ENCODE data around the gene TRIM15.
A peak's percentile ranks its signal among the peaks of the same experiment; 100 is the strongest.
"Not testable (repeated sequence)": the region's sequence is repeated elsewhere in the genome, so short reads cannot be mapped to it uniquely, and the experiment has no call there.

Gene TRIM15

GRCh38 chr6:30131947-30132497, 31.3 kb upstream of the TRIM15 start:
- no peak for TF ChIP-seq JUND (IDR thresholded peaks at IDR 0.05; ENCODE audit: low read depth)
- in situ Hi-C loops (cut with HindIII; ENCODE audit: low pct_unique_long_range_greater_than_20kb, low sequenced_read_pairs) = no loop called here
- no peak for DNase-seq (ENCODE audit: low read depth in 1 of 2, low spot score in 1 of 2)

- DNase-seq (ENCODE audit: low read depth in 1 of 2, low spot score in 1 of 2) = no peak
- TF ChIP-seq JUND (IDR thresholded peaks at IDR 0.05; ENCODE audit: low read depth) = no peak
- in situ Hi-C loops (cut with HindIII; ENCODE audit: low pct_unique_long_range_greater_than_20kb, low sequenced_read_pairs) = no loop called here
Measured at GRCh38 chr6:30135147-30135546, 28.2 kb upstream of the TRIM15 start.

- in situ Hi-C loops (cut with HindIII; ENCODE audit: low pct_unique_long_range_greater_than_20kb, low sequenced_read_pairs) = no loop called here
- TF ChIP-seq JUND (IDR thresholded peaks at IDR 0.05; ENCODE audit: low read depth) = no peak
- no peak for DNase-seq (ENCODE audit: low read depth in 1 of 2, low spot score in 1 of 2)
Measured at GRCh38 chr6:30135757-30136156, 27.6 kb upstream of the TRIM15 start, which contains the start of gene TRIM40. TSS of gene TRIM40 (plus strand) at chr6:30136140. CDS start at chr6:30137037, 897 bp downstream.

- no peak for DNase-seq (ENCODE audit: low read depth in 1 of 2, low spot score in 1 of 2)
- in situ Hi-C loops (cut with HindIII; ENCODE audit: low pct_unique_long_range_greater_than_20kb, low sequenced_read_pairs) = no loop called here
- TF ChIP-seq JUND (IDR thresholded peaks at IDR 0.05; ENCODE audit: low read depth) = no peak
Measured at GRCh38 chr6:30136570-30137286, 26.6 kb upstream of the TRIM15 start.

- in situ Hi-C loops (cut with HindIII; ENCODE audit: low pct_unique_long_range_greater_than_20kb, low sequenced_read_pairs); DNase-seq (ENCODE audit: low read depth in 1 of 2, low spot score in 1 of 2): not testable (repeated sequence)
Measured at GRCh38 chr6:30140240-30140639, 23.1 kb upstream of the TRIM15 start.

GRCh38 chr6:30142665-30143064, 20.7 kb upstream of the TRIM15 start:
- TF ChIP-seq JUND (IDR thresholded peaks at IDR 0.05; ENCODE audit: low read depth) = no peak
- in situ Hi-C loops (cut with HindIII; ENCODE audit: low pct_unique_long_range_greater_than_20kb, low sequenced_read_pairs) = no loop called here
- no peak for DNase-seq (ENCODE audit: low read depth in 1 of 2, low spot score in 1 of 2)

GRCh38 chr6:30143780-30144179, 19.6 kb upstream of the TRIM15 start:
- no peak for DNase-seq (ENCODE audit: low read depth in 1 of 2, low spot score in 1 of 2)
- in situ Hi-C loops (cut with HindIII; ENCODE audit: low pct_unique_long_range_greater_than_20kb, low sequenced_read_pairs) = no loop called here
- no peak for TF ChIP-seq JUND (IDR thresholded peaks at IDR 0.05; ENCODE audit: low read depth)

GRCh38 chr6:30144811-30145210, 18.5 kb upstream of the TRIM15 start:
- in situ Hi-C loops (cut with HindIII; ENCODE audit: low pct_unique_long_range_greater_than_20kb, low sequenced_read_pairs) = no loop called here
- DNase-seq (ENCODE audit: low read depth in 1 of 2, low spot score in 1 of 2) = no peak
- TF ChIP-seq JUND (IDR thresholded peaks at IDR 0.05; ENCODE audit: low read depth) = no peak

GRCh38 chr6:30145818-30146217, 17.5 kb upstream of the TRIM15 start:
- in situ Hi-C loops (cut with HindIII; ENCODE audit: low pct_unique_long_range_greater_than_20kb, low sequenced_read_pairs) = no loop called here
- DNase-seq (ENCODE audit: low read depth in 1 of 2, low spot score in 1 of 2) = no peak
- TF ChIP-seq JUND (IDR thresholded peaks at IDR 0.05; ENCODE audit: low read depth) = no peak

GRCh38 chr6:30147096-30147495, 16.2 kb upstream of the TRIM15 start:
- no peak for TF ChIP-seq JUND (IDR thresholded peaks at IDR 0.05; ENCODE audit: low read depth)
- no peak for DNase-seq (ENCODE audit: low read depth in 1 of 2, low spot score in 1 of 2)
- in situ Hi-C loops (cut with HindIII; ENCODE audit: low pct_unique_long_range_greater_than_20kb, low sequenced_read_pairs) = no loop called here

GRCh38 chr6:30149234-30149633, 14.1 kb upstream of the TRIM15 start:
- DNase-seq (ENCODE audit: low read depth in 1 of 2, low spot score in 1 of 2) = no peak
- in situ Hi-C loops (cut with HindIII; ENCODE audit: low pct_unique_long_range_greater_than_20kb, low sequenced_read_pairs) = no loop called here
- no peak for TF ChIP-seq JUND (IDR thresholded peaks at IDR 0.05; ENCODE audit: low read depth)

GRCh38 chr6:30149858-30150550, 13.3 kb upstream of the TRIM15 start:
- no peak for TF ChIP-seq JUND (IDR thresholded peaks at IDR 0.05; ENCODE audit: low read depth)
- in situ Hi-C loops (cut with HindIII; ENCODE audit: low pct_unique_long_range_greater_than_20kb, low sequenced_read_pairs) = no loop called here
- DNase-seq (ENCODE audit: low read depth in 1 of 2, low spot score in 1 of 2) = peak; percentile 26 to 58

- no peak for TF ChIP-seq JUND (IDR thresholded peaks at IDR 0.05; ENCODE audit: low read depth)
- no peak for DNase-seq (ENCODE audit: low read depth in 1 of 2, low spot score in 1 of 2)
- in situ Hi-C loops (cut with HindIII; ENCODE audit: low pct_unique_long_range_greater_than_20kb, low sequenced_read_pairs) = no loop called here
Measured at GRCh38 chr6:30150671-30151395, 12.5 kb upstream of the TRIM15 start.

All from T47D (cell line).